OCI-LY1 (cell line): Measurements from ENCODE around the gene STK32C.

Source experiments
- H2AFZ ChIP-seq: fragments of 200-600 bp; sonication (generic), shearing (Covaris generic); 2 replicates; pipeline ENCODE4 v1.6.0; 2014; ENCODE audit warnings: antibody characterized with exemption, mild to moderate bottlenecking, low read length
- H3F3A ChIP-seq: fragments of 200-600 bp; sonication (generic), shearing (Covaris generic); 2 replicates; pipeline ENCODE4 v1.6.0; 2014; ENCODE audit warnings: mild to moderate bottlenecking, antibody characterized with exemption, low read length, moderate library complexity; ENCODE audit not compliant: insufficient read depth
- H3K27ac ChIP-seq: fragments of 200-600 bp; sonication (generic); 2 replicates; pipeline ENCODE4 v1.5.1; 2014; ENCODE audit warnings: low read length, mixed run types, mild to moderate bottlenecking, low read depth; ENCODE audit not compliant: poor library complexity, severe bottlenecking
- H3K27me3 ChIP-seq: fragments of 200-600 bp; sonication (generic); 2 replicates; pipeline ENCODE4 v1.6.0; 2014; ENCODE audit warnings: antibody characterized with exemption, mild to moderate bottlenecking, low read length, moderate library complexity; ENCODE audit not compliant: insufficient read depth
- H3K36me3 ChIP-seq: fragments of 200-600 bp; sonication (generic); 2 replicates; pipeline ENCODE4 v1.6.1; 2014; ENCODE audit warnings: mild to moderate bottlenecking, antibody characterized with exemption, low read length, moderate library complexity, mixed read lengths; ENCODE audit not compliant: insufficient read depth
- H3K4me1 ChIP-seq: fragments of 200-600 bp; sonication (generic); 2 replicates; pipeline ENCODE4 v1.5.1; 2014; ENCODE audit warnings: mild to moderate bottlenecking, low read length, moderate library complexity; ENCODE audit not compliant: insufficient read depth, severe bottlenecking
- H3K4me2 ChIP-seq: fragments of 200-600 bp; sonication (generic), shearing (Covaris generic); 2 replicates; pipeline ENCODE4 v1.6.1; 2014; ENCODE audit warnings: low read length
- H3K4me3 ChIP-seq: fragments of 200-600 bp; sonication (generic); 2 replicates; pipeline ENCODE4 v1.5.1; 2014; ENCODE audit warnings: low read length, low read depth, mild to moderate bottlenecking, mixed read lengths; ENCODE audit not compliant: poor library complexity, severe bottlenecking
- H3K79me2 ChIP-seq: fragments of 200-600 bp; shearing (Covaris generic); 2 replicates; pipeline ENCODE4 v1.6.1; 2016; ENCODE audit warnings: mixed run types, low read length, mixed read lengths; ENCODE audit not compliant: insufficient read depth
- H3K9ac ChIP-seq: fragments of 200-600 bp; sonication (generic), shearing (Covaris generic); 2 replicates; pipeline ENCODE4 v1.6.1; 2014; ENCODE audit warnings: mild to moderate bottlenecking, low read length, mixed read lengths
- H3K9me2 ChIP-seq: fragments of 200-600 bp; sonication (generic), shearing (Covaris generic); 2 replicates; pipeline ENCODE4 v1.6.1; 2014; ENCODE audit warnings: low read depth, mild to moderate bottlenecking, low read length, mixed read lengths
- H3K9me3 ChIP-seq: fragments of 200-600 bp; shearing (Covaris generic); 2 replicates; pipeline ENCODE4 v1.6.1; 2014; ENCODE audit warnings: low read length, mixed read lengths
- H4K20me1 ChIP-seq: fragments of 200-600 bp; sonication (generic), shearing (Covaris generic); 2 replicates; pipeline ENCODE4 v1.6.0; 2016; ENCODE audit warnings: mild to moderate bottlenecking, low read length; ENCODE audit not compliant: insufficient read depth
- CTCF ChIP-seq: fragments of 200-600 bp; sonication (generic), shearing (Covaris generic); IDR thresholded peaks from 2 replicates; pipeline ENCODE4 v1.5.1; 2017; ENCODE audit warnings: mild to moderate bottlenecking, antibody characterized with exemption, low read length, moderate library complexity, mixed read lengths
- EZH2 ChIP-seq: fragments of 200-600 bp; sonication (generic), shearing (Covaris generic); IDR thresholded peaks from 2 replicates; pipeline ENCODE4 v1.8.0; 2017; ENCODE audit warnings: borderline replicate concordance, mixed run types, mild to moderate bottlenecking, antibody characterized with exemption, low read length, moderate library complexity, mixed read lengths

Gene STK32C

GRCh38 chr10:132167976-132168375 lies 139.8 kb downstream of the STK32C start:
- Histone ChIP-seq H3K4me1 (no peaks in the 10 kb centered on the region), H3K9ac (no peak overlapping the region), H4K20me1 (no peaks in the 10 kb centered on the region), H3K4me3 (no peak overlapping the region), H3K36me3 (no peaks in the 10 kb centered on the region), H3F3A (no peaks in the 10 kb centered on the region), H3K27me3 (peaks cover 8% of the 10 kb centered on the region; the same call in 1 of the 2 replicates), H3K4me2 (no peak overlapping the region), H3K9me3 (no peaks in the 10 kb centered on the region), H2AFZ (no peak overlapping the region), H3K9me2 (no peaks in the 10 kb centered on the region), H3K79me2 (no peaks in the 10 kb centered on the region), H3K27ac (no peak overlapping the region)
- TF ChIP-seq EZH2 (no peak), CTCF (no peak)

GRCh38 chr10:132167041-132167674 lies 140.6 kb downstream of the STK32C start:
- peaks cover 8% of the 10 kb centered on the region; the same call in 1 of the 2 replicates for H3K27me3 ChIP-seq
- no peak overlapping the region for H3K4me2 ChIP-seq
- H3K4me1 ChIP-seq, result no peaks in the 10 kb centered on the region
- no peak overlapping the region for H3K9ac ChIP-seq
- no peaks in the 10 kb centered on the region for H3F3A ChIP-seq
- TF ChIP-seq CTCF (no peak), EZH2 (no peak)
- no peaks in the 10 kb centered on the region for H3K9me2 ChIP-seq
- no peaks in the 10 kb centered on the region for H3K9me3 ChIP-seq
- H4K20me1 ChIP-seq, result no peaks in the 10 kb centered on the region
- H3K79me2 ChIP-seq, result no peaks in the 10 kb centered on the region
- no peak overlapping the region for H2AFZ ChIP-seq
- H3K4me3 ChIP-seq, result no peak overlapping the region
- no peak overlapping the region for H3K27ac ChIP-seq
- no peaks in the 10 kb centered on the region for H3K36me3 ChIP-seq

GRCh38 chr10:132166216-132166950 lies 141.4 kb downstream of the STK32C start:
- Histone ChIP-seq H3K9me3 (no peaks in the 10 kb centered on the region), H3K79me2 (no peaks in the 10 kb centered on the region), H3K27ac (no peak overlapping the region), H3F3A (no peaks in the 10 kb centered on the region), H3K4me1 (no peaks in the 10 kb centered on the region), H3K9me2 (no peaks in the 10 kb centered on the region), H3K4me2 (no peak overlapping the region), H3K9ac (no peak overlapping the region), H3K36me3 (no peaks in the 10 kb centered on the region), H2AFZ (no peak overlapping the region), H3K4me3 (no peak overlapping the region), H3K27me3 (peaks cover 8% of the 10 kb centered on the region; the same call in 1 of the 2 replicates), H4K20me1 (no peaks in the 10 kb centered on the region)
- no peak for TF ChIP-seq CTCF
- TF ChIP-seq EZH2, result no peak
